Measurements from ENCODE around the gene IFT25. TPM values are rescaled to one million over a fixed set of nuclear protein-coding genes. Genes with fewer than 3 reads are reported as not detected.

IFT25 gene
- total RNA-seq, 1 donor from 2014 or later: 53.9 TPM

- DNase-seq: no peak
- H3K36me3 Mint-ChIP-seq (ENCODE audit: low read depth): peaks cover 24% of the 10 kb centered on the region
- no peaks in the 10 kb centered on the region for H3K27me3 Mint-ChIP-seq
- no peaks in the 10 kb centered on the region for H3K9me3 Mint-ChIP-seq
- intact Hi-C loops (cut with micrococcal nuclease): no loop called here
- H3K27ac Mint-ChIP-seq: no peak overlapping the region
- H3K4me1 Mint-ChIP-seq: no peaks in the 10 kb centered on the region
- no peak overlapping the region for H3K4me3 Mint-ChIP-seq
These were observed 73.6 kb downstream of the IFT25 start for GRCh38 chr1:53871773-53872484.

Other genes with a start within 250 kb of the IFT25 start
- not detected in 2 replicates for gene GLIS1, start 206.5 kb downstream of the IFT25 start, total RNA-seq
- 39.7 and 40.8 TPM in 2 replicates for gene NDC1, start 107.4 kb downstream of the IFT25 start, total RNA-seq
- 14.6 and 15.6 TPM in 2 replicates for gene YIPF1, start 55.9 kb downstream of the IFT25 start, total RNA-seq
- not detected in 2 replicates for gene DIO1, start 51.5 kb downstream of the IFT25 start, total RNA-seq
- gene LRRC42, start 651 bp upstream of the IFT25 start, total RNA-seq: 33.7 and 34.7 TPM in 2 replicates
- gene LDLRAD1, start 72.5 kb upstream of the IFT25 start, total RNA-seq: not detected in 2 replicates
- gene TMEM59, start 107.5 kb upstream of the IFT25 start, total RNA-seq: 99.3 and 127 TPM in 2 replicates
- 10.0 and 11.6 TPM in 2 replicates for gene TCEANC2, start 107.9 kb upstream of the IFT25 start, total RNA-seq
- not detected in 2 replicates for gene CDCP2, start 207.3 kb upstream of the IFT25 start, total RNA-seq

Measured in activated CD4-positive, alpha-beta T cell treated with anti-CD3 and anti-CD28 coated beads, Interleukin-2, amount 10 ng/mL, durations not matched to agents 24 days and 14 days (primary cell).